HEK293 (cell line): ENCODE data around the gene TSHR.

ENCODE experiments used
- CTCF ChIA-PET: fragments of 350-600 bp; formaldehyde crosslinking; extraction: SDS; loops from one replicate; lab custom pipeline; 2021; ENCODE audit warnings: antibody characterized with exemption; lab: Yijun Ruan, JAX
- POLR2A ChIA-PET: fragments of 300-600 bp; formaldehyde crosslinking; extraction: SDS; loops from one replicate; lab custom pipeline; 2020; ENCODE audit warnings: antibody characterized with exemption, inconsistent platforms; lab: Yijun Ruan, JAX
- H3K27ac ChIP-seq: fragments of 200-500 bp; sonication (Bioruptor generic); 2 replicates; pipeline ENCODE4 v1.5.1; 2014; ENCODE audit warnings: low read depth, low read length, control low read depth, inconsistent platforms; ENCODE audit errors: extremely low read depth
- H3K36me3 ChIP-seq, 2 experiments: fragments of 200-500 bp in 1 of 2; sonication (Bioruptor generic) in 1 of 2; 1 replicate in 1 of 2; 2 replicates in 1 of 2; pipeline ENCODE4 v1.5.1; 2014 to 2017; ENCODE audit warnings: inconsistent platforms in 2 of 2, low read length in 2 of 2; ENCODE audit not compliant: control insufficient read depth in 2 of 2, insufficient read depth in 1 of 2
- H3K4me1 ChIP-seq: fragments of 200-500 bp; sonication (Bioruptor generic); 2 replicates; pipeline ENCODE4 v1.5.1; 2014; ENCODE audit warnings: mild to moderate bottlenecking, low read length, inconsistent platforms; ENCODE audit not compliant: control insufficient read depth, insufficient read depth
- H3K4me3 ChIP-seq: 2 replicates; pipeline ENCODE4 v1.5.1; 2011; ENCODE audit warnings: low read depth, mild to moderate bottlenecking, control low read depth, low read length, moderate library complexity
- H3K9me3 ChIP-seq: fragments of 200-500 bp; sonication (Bioruptor generic); 2 replicates; pipeline ENCODE4 v1.5.1; 2014; ENCODE audit warnings: low read depth, low read length, inconsistent platforms; ENCODE audit not compliant: control insufficient read depth, insufficient read depth
- KLF1 ChIP-seq: fragments of 450-650 bp; formaldehyde crosslinking; IDR thresholded peaks from 2 replicates; pipeline ENCODE4 v1.5.1; 2016; ENCODE audit warnings: missing biosample characterization, missing genetic modification characterization
- KLF8 ChIP-seq: fragments of 450-650 bp; formaldehyde crosslinking; IDR thresholded peaks from 2 replicates; pipeline ENCODE4 v1.5.1; 2016; ENCODE audit warnings: missing biosample characterization, missing genetic modification characterization
- SCRT1 ChIP-seq: fragments of 450-650 bp; formaldehyde crosslinking; IDR thresholded peaks from 2 replicates; pipeline ENCODE4 v1.5.1; 2016; ENCODE audit warnings: missing biosample characterization, missing genetic modification characterization, borderline replicate concordance
- SCRT2 ChIP-seq: fragments of 450-650 bp; formaldehyde crosslinking; IDR thresholded peaks from 2 replicates; pipeline ENCODE4 v1.5.1; 2016; ENCODE audit warnings: missing biosample characterization, missing genetic modification characterization
- TRIM28 ChIP-seq: IDR thresholded peaks from 2 replicates; pipeline ENCODE4 v1.6.1; 2011; ENCODE audit warnings: low read length, control low read depth, borderline replicate concordance
- ZBTB8A ChIP-seq: fragments of 450-650 bp; formaldehyde crosslinking; IDR thresholded peaks from 2 replicates; pipeline ENCODE4 v1.5.1; 2016; ENCODE audit warnings: missing biosample characterization, missing genetic modification characterization
- ZIC2 ChIP-seq: fragments of 450-650 bp; formaldehyde crosslinking; IDR thresholded peaks from 2 replicates; pipeline ENCODE4 v1.5.1; 2016; ENCODE audit warnings: missing biosample characterization, missing genetic modification characterization
- ZNF140 ChIP-seq: fragments of 450-650 bp; formaldehyde crosslinking; IDR thresholded peaks from 2 replicates; pipeline ENCODE4 v1.5.1; 2016; ENCODE audit warnings: missing biosample characterization, missing genetic modification characterization
- ZNF148 ChIP-seq: fragments of 450-650 bp; formaldehyde crosslinking; IDR thresholded peaks from 2 replicates; pipeline ENCODE4 v1.5.0; 2017; ENCODE audit warnings: missing biosample characterization, missing genetic modification characterization, borderline replicate concordance
- ZNF274 ChIP-seq, 2 experiments: fragments of 200-500 bp in 1 of 2; fragments of 450-650 bp in 1 of 2; sonication (Bioruptor generic) in 1 of 2; formaldehyde crosslinking in 1 of 2; IDR thresholded peaks; 2 replicates each; pipeline versions ENCODE4 v1.5.1 to v1.6.1; 2014 to 2016; ENCODE audit warnings: borderline replicate concordance in 1 of 2, inconsistent platforms in 1 of 2, low read length in 1 of 2, missing biosample characterization in 1 of 2, missing genetic modification characterization in 1 of 2
- ZNF335 ChIP-seq: fragments of 450-650 bp; formaldehyde crosslinking; conservative IDR thresholded peaks from 2 replicates; pipeline ENCODE4 v1.5.1; 2016; ENCODE audit warnings: missing biosample characterization, missing genetic modification characterization
- ZNF394 ChIP-seq: fragments of 450-650 bp; formaldehyde crosslinking; IDR thresholded peaks from 2 replicates; pipeline ENCODE4 v1.5.1; 2016; ENCODE audit warnings: missing biosample characterization, missing genetic modification characterization, mild to moderate bottlenecking, moderate library complexity, borderline replicate concordance
- ZNF561 ChIP-seq: fragments of 450-650 bp; IDR thresholded peaks from 2 replicates; pipeline ENCODE4 v1.5.1; 2018; ENCODE audit warnings: missing biosample characterization, missing genetic modification characterization, borderline replicate concordance
- ZNF629 ChIP-seq: fragments of 450-650 bp; formaldehyde crosslinking; IDR thresholded peaks from 2 replicates; pipeline ENCODE4 v1.5.1; 2017; ENCODE audit warnings: missing biosample characterization, missing genetic modification characterization
- ZNF692 ChIP-seq: fragments of 450-650 bp; formaldehyde crosslinking; IDR thresholded peaks from 2 replicates; pipeline ENCODE4 v1.5.1; 2016; ENCODE audit warnings: missing biosample characterization, missing genetic modification characterization
- ZSCAN30 ChIP-seq: fragments of 450-650 bp; IDR thresholded peaks from 2 replicates; pipeline ENCODE4 v1.5.1; 2018; ENCODE audit warnings: missing biosample characterization, mild to moderate bottlenecking, missing genetic modification characterization, moderate library complexity
- ZXDB ChIP-seq: fragments of 450-650 bp; formaldehyde crosslinking; IDR thresholded peaks from 2 replicates; pipeline ENCODE4 v1.5.1; 2016; ENCODE audit warnings: missing biosample characterization, missing genetic modification characterization
- TF ChIP-seq, protein P1 (sequence below): fragments of 450-650 bp; formaldehyde crosslinking; IDR thresholded peaks from 2 replicates; pipeline ENCODE4 v1.5.1; 2016; ENCODE audit warnings: missing biosample characterization, missing genetic modification characterization
- TF ChIP-seq, protein P2 (sequence below): fragments of 450-650 bp; formaldehyde crosslinking; IDR thresholded peaks from 2 replicates; pipeline ENCODE4 v1.5.1; 2016; ENCODE audit warnings: missing biosample characterization, missing genetic modification characterization

The TSHR gene

GRCh38 chr14:81169267-81169666 lies 213.8 kb downstream of the TSHR start (continued):
- TF ChIP-seq SCRT2 (tag by site-specific recombination) (no peak), ZBTB8A (tag by site-specific recombination) (no peak), ZIC2 (tag by site-specific recombination) (no peak), ZNF629 (no peak)

DNA sequence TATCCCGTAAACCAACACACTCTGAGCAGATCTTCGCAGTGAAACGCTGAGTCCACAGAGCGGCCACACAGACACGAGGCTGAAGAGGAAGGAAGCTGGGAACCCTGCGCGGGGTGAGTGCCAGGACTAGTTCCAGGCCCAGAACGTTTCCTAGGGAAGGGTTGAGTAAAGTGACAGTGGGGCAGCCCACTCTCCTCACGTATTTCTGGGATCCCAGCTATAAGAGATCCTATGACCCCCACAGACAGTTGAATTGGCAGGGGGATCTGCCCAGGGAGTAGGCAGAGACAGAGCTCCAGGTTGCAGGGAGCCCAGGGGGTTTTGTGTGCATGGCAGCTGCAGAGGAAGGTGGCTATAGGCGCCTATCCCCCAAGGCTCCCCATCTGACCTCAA lies 214.3 kb downstream of the TSHR start:
- Histone ChIP-seq H3K36me3 (no peaks in the 10 kb centered on the region), H3K9me3 (no peaks in the 10 kb centered on the region), H3K4me3 (peak overlapping the region; percentile 55)
- CTCF ChIA-PET: interaction anchor here (0.6 to 3.4 kb wide), 14 partner anchors 11 to 296 kb away, joined by 3 to 13 read pairs (median 4); no protein-coding TSS in a partner anchor
- TF ChIP-seq ZNF140 (tag by site-specific recombination) (no peak), ZNF148 (tag by site-specific recombination) (no peak), ZNF274 (IDR thresholded peaks at IDR 0.05; ENCODE audit: low read length) (no peak), ZNF274 (tag by site-specific recombination; IDR thresholded peaks at IDR 0.05; ENCODE audit: borderline replicate concordance) (no peak)
- TF ChIP-seq, protein P1, sequence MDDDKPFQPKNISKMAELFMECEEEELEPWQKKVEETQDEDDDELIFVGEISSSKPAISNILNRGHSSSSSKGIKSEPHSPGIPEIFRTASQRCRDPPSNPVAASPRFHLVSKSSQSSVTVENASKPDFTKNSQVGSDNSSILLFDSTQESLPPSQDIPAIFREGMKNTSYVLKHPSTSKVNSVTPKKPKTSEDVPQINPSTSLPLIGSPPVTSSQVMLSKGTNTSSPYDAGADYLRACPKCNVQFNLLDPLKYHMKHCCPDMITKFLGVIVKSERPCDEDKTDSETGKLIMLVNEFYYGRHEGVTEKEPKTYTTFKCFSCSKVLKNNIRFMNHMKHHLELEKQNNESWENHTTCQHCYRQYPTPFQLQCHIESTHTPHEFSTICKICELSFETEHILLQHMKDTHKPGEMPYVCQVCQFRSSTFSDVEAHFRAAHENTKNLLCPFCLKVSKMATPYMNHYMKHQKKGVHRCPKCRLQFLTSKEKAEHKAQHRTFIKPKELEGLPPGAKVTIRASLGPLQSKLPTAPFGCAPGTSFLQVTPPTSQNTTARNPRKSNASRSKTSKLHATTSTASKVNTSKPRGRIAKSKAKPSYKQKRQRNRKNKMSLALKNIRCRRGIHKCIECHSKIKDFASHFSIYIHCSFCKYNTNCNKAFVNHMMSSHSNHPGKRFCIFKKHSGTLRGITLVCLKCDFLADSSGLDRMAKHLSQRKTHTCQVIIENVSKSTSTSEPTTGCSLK: no peak
- TF ChIP-seq, all 188 proteins: peak for 0
- no peaks in the 10 kb centered on the region for H3K4me1 ChIP-seq
- no peak overlapping the region; the same call in 1 of the 2 replicates for H3K27ac ChIP-seq
- POLR2A ChIA-PET: interaction anchor here (0.9 to 2.7 kb wide), 5 partner anchors 8 to 228 kb away, joined by 4 to 18 read pairs (median 7); partner anchors contain the start of genes CEP128 and GTF2A1

GRCh38 chr14:81170104-81170828 lies 214.8 kb downstream of the TSHR start:
- Histone ChIP-seq H3K4me3 (peak overlapping the region; percentile 55), H3K27ac (peak overlapping the region; percentile 80), H3K9me3 (no peaks in the 10 kb centered on the region), H3K36me3 (no peaks in the 10 kb centered on the region), H3K4me1 (no peaks in the 10 kb centered on the region)
- POLR2A ChIA-PET: interaction anchor here (0.5 to 2.7 kb wide), 7 partner anchors 9 to 229 kb away, joined by 3 to 18 read pairs (median 5); partner anchors contain the start of genes CEP128 and GTF2A1
- CTCF ChIA-PET: interaction anchor here (0.6 to 3.4 kb wide), 17 partner anchors 8 to 295 kb away, joined by 3 to 13 read pairs (median 4); no protein-coding TSS in a partner anchor
- TF ChIP-seq ZXDB (peak; percentile 53; the same call in 1 of the 2 replicates), ZSCAN30 (tag by site-specific recombination) (peak; percentile 88), TRIM28 (peak; percentile 57; the same call in 1 of the 2 replicates), SCRT1 (tag by site-specific recombination) (peak; percentile 84), ZNF335 (tag by site-specific recombination) (0 out of 2 replicates have a peak, but pooled peaks have one; percentile 43), KLF1 (tag by site-specific recombination) (no peak), KLF8 (tag by site-specific recombination) (peak; percentile 40; the same call in 1 of the 2 replicates), ZNF394 (peak; percentile 64), ZNF692 (tag by site-specific recombination) (peak; percentile 39; the same call in 1 of the 2 replicates), ZNF561 (tag by site-specific recombination) (peak; percentile 41; the same call in 1 of the 2 replicates)
- TF ChIP-seq, protein P2, sequence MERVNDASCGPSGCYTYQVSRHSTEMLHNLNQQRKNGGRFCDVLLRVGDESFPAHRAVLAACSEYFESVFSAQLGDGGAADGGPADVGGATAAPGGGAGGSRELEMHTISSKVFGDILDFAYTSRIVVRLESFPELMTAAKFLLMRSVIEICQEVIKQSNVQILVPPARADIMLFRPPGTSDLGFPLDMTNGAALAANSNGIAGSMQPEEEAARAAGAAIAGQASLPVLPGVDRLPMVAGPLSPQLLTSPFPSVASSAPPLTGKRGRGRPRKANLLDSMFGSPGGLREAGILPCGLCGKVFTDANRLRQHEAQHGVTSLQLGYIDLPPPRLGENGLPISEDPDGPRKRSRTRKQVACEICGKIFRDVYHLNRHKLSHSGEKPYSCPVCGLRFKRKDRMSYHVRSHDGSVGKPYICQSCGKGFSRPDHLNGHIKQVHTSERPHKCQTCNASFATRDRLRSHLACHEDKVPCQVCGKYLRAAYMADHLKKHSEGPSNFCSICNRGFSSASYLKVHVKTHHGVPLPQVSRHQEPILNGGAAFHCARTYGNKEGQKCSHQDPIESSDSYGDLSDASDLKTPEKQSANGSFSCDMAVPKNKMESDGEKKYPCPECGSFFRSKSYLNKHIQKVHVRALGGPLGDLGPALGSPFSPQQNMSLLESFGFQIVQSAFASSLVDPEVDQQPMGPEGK (tag by site-specific recombination): peak; percentile 52; the same call in 1 of the 2 replicates
